AG08395 (cell line): ENCODE data around the gene RHEBL1.

Source experiments
- DNase-seq: peaks from one replicate; pipeline ENCODE4 v3.0.0; 2012; ENCODE audit warnings: mixed read lengths, low spot score

The RHEBL1 gene

GRCh38 chr12:49054524-49054923 is 15.3 kb downstream of the RHEBL1 start:
- DNase-seq = no peak

GRCh38 chr12:49054096-49054495 is 15.7 kb downstream of the RHEBL1 start:
- DNase-seq = no peak

DNA sequence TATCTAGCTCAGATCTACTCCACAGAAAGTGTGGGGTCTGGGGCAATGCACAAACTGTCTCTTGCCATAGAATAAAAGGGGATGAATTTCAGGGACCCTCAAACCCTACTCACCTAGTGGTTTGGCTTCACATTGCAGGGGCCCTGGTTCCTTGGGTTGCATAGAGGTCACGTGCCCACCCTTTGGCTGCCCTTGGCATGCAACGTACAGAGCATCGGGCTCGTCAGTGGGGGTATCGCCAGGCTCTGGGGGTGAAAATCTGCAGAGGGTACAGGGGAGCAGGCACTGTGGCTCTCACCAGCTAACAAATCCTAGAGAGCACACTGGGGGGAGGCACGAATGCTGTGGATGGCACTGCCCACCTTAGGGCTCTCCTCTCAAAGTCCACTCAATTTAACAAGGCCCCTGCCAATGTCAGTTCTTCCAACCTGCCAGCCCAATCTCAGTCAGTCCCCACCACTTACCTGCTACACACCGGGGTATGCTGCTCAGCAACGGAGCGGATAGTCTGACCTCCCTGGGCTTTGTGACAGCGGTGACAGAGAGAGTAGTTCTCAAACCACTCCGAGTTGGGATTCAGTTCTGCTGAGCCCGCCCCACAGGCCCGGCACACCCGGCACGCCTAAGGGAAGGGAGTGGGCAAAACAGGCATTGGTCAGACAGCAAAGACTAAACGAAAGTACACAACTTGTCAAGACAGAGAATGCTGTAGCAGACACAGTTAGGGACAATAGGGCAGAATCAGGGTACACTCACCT is 17.1 kb downstream of the RHEBL1 start:
- DNase-seq = no peak

DNA sequence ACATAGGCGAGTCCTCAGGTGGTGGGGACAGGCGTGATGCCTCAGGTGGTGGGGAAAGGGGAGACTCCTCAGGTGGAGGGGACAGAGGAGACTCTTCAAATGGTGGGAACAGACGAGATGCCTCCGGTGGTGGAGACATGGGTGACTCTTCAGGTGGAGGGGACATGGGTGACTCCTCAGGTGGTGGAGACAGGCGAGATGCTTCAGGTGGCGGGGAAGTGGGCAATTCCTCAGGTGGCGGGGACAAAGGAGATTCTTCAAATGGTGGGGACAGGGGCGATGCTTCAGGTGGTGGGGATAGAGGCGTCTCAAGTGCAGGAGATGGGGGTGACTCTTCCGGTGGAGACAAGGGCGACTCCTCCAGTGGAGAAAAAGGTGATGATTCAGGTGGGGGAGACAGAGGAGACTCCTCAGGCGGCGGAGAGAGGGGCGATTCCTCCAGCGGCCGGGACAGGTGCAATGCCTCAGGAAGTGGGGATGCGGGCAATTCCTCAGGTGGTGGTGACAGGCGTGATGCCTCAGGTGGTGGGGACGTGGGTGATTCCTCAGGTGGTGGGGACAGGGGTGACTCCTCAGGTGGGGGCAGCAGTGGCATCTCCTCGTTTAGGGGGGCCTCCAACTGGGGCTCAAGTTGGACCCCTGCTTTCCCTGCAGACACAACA is 17.9 kb downstream of the RHEBL1 start:
- DNase-seq = no peak

DNA sequence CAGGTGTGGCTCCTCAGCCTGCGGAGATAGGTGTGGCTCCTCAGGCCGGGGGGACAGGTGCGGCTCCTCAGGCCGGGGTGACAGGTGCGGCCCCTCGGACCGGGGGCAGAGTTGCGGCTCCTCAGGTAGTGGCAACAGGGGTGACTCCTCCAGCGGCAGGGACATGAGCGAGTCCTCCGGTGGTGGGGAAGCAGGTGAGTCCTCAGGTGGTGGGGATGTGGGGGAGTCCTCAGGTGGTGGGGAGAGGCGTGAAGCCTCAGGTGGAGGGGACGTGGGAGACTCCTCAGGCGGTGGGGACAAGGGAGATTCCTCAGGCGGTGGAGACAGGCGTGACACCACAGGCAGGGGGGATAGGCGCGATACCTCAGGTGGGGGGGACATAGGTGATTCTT is 18.4 kb downstream of the RHEBL1 start:
- no peak for DNase-seq

- DNase-seq = no peak
Measured at GRCh38 chr12:49050507-49051372, 19.0 kb downstream of the RHEBL1 start.

- DNase-seq = peak; percentile 28
Measured at GRCh38 chr12:49049566-49050224, 20.1 kb downstream of the RHEBL1 start.

DNA sequence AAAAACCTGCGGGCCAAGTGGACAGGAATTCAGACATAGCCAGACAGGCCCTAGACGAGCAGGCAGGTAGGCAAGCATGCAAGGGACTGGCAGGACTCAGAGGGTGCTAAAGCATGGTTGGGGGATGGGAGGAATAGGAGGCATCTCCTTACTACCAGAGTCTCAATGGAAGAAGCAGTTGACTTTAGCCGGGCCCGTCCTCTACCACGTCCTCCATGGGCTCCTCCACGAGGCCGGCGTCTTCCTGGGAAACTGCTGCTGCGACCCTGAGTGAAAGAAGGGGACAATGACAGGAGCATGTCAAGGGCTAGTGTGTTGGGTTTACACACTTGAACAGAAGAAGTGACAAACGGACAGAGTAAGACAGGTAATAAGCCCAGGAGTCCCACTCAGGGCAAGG is 20.8 kb downstream of the RHEBL1 start:
- no peak for DNase-seq

DNA sequence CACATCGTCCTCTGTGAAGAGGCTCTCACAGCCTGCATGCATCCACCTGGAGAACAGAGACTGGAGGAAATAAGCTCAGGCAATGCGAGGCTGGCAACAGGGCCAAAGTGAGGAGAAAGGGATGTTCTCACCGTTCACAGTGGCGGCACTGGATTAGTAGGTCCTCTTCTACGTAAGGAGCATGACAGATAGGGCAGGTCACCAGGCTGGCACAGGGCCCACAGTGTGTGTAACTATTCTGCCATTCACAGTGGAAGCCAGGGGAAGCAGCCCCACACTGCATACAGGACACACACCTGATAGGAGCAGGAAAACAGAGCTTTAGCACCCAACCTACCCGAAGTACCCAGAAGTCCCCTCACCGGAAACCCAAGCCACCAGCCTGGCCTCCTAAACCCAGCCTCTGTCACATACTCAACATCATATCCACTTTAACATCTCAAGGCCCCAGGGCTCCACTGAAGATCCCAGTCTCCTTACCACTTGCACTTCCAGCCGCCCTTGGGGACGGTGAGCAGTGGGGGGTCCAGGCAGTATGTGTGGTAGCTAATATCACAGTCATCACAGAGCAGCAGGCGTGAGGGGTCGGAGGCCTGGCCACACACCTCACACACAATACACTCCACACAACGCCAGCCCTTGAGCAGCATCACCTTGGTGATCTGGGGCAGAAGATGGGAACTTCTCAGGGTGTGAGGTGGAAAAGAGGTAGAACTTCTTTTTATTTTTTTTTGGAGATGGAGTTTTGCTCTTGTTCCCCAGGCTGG is 23.5 kb downstream of the RHEBL1 start:
- DNase-seq = no peak

DNA sequence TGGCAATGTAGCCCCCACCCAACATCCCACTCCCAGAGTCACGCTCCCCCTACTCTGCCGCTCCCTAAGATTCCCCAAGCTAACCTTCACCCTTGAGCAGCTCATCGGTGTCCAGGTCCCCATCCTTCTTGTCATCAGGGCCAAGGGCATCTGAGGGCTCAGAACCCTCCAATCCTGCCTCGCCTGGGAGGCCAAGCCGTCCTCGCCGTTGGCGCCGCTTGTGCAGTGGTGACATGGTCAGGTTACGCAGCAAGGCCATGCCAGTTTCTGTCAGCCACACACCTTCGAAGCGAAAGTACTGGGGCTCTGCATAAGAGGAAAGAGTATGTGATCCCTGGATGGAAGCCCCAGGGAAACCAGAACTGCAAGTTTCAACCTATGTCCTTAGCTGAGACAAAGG is 25.1 kb downstream of the RHEBL1 start:
- DNase-seq = no peak

- DNase-seq = peak; percentile 69
Measured at GRCh38 chr12:49043856-49044258, 25.9 kb downstream of the RHEBL1 start.

DNA sequence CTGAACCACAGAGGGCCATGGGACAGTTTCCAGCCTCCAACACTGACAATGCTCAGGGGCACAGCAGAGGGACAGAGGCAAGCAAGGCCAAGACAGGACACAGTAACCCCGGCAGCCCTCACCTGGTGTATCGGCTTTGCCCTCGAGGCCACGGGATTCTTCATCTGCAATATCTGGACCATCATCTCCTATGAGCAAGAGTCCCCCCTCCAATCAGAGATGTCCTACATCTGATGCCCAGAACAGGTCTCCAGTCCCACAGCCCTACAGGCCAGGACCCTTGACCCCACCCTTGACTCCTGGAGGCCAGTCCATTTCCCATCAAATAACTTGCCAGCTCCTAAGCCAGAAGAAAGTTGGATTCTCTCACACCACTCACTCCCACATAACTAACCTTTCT is 26.5 kb downstream of the RHEBL1 start:
- no peak for DNase-seq

DNA sequence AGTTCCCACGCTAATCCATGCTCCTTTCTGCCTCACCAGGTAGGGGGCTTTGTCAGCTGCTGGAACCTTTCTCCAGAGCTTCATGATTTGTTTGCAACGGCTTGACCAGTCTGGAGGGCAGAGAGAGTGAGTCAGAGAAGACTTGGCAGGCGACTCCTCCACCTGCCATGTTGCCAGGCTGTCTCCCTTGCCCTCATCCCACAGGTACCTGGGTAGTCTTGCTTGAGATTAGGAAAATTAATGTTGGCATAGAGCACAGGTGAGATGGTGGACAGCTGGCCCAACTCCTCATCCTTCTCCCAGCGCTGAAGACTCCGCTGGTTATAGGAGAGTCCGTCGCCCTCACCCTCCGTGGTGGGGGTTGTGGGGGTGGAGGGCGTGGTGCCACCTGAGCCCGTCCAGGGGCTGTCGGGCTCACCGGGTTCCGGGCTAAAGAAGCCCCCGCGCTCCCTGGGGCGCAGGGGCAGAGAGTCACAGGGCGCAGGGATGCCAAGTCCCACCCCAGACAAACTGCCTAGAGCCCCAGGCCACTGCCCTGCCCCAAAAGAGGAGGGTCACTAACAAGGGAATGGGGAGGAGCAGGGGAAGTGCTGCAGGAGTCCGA is 27.8 kb downstream of the RHEBL1 start:
- no peak for DNase-seq

DNA sequence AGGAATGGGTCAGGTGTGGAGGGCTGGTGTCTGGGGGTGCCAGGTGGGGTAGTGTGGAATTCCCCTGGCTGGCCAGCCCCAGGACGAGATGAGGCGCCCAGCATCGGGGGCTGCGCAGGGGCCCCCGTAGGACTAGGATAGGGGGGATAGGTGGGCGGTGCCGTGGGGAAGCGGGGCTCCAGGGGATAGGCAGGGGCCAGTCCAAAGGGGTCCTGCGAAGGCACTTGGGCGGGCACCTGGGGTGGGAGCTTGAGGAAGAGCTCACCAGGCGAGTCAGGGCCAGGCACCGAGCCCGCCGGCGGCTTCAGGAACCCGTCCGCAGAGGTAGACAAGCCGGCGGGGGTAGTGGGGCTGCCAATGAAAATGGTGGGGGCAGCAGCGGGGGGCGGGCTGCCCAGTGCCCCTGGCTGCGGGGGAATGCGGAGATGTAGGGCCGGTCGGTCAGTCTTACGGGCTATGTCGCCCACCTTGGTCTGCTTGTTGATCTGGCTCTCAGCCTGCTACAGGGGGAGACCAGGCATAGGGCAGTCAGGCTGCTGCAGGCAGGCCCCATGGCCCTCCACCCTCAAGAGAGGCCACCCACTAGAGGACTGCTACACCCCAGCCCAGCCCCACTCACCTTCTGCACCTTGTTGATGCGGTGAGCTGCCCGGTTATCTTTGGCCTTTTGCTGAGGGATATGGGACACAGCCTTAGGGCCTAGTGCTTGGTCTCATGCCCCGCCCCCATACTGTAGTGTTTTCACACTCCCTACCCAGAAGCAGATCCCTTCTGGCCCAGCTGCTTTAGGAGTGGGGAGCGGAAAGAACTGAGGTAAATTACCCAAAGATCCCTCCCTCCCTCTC is 28.5 kb downstream of the RHEBL1 start:
- no peak for DNase-seq

- DNase-seq = no peak
Measured at GRCh38 chr12:49040364-49040855, 29.4 kb downstream of the RHEBL1 start.

DNA sequence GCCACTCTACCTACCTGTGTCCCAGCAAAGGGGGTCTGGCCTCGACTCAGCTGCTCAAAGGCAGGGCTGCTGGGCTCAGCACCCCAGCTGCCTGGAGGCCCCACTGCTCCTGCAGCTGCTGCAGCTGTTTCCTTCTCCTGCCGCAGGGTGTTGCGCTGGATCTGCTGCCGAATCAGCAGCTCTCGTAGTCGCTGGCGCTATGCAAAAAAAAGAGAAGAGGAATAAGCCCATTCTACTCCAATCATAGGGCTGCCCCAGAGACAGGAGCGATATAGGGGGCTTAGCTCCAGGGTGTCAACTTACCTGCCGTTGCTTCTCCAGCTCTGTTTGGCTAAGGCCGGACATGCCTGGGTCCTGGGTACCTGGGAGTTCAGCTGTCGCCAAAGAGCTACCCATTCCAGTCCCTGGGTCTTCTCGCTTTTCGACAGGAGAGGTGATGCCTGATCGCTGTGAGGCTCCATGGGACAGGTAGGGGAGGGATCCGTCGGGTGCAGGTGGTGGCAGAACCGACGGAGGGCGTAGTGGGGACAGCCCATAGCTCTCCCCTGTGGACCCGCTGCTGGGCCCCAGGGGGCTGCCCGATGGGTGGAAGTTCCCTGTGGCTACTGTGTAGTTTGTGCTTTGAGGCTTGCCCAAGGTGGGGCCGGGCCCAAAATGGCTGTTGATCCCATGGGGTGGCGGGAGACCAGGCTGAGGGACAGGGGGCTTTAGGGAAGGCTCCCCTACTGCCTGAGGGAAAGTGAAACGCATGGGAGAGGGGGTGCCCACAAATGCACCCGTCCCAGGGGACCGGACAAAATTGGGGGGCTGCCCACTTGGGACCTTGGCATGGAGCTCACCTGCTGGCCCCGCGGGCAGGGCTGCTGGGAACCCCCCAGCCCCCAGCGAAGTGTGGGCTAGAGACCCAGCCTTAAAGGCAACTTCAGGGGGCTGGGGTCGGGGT is 30.1 kb downstream of the RHEBL1 start:
- DNase-seq = no peak

GRCh38 chr12:49038291-49038955 is 31.4 kb downstream of the RHEBL1 start:
- no peak for DNase-seq

DNA sequence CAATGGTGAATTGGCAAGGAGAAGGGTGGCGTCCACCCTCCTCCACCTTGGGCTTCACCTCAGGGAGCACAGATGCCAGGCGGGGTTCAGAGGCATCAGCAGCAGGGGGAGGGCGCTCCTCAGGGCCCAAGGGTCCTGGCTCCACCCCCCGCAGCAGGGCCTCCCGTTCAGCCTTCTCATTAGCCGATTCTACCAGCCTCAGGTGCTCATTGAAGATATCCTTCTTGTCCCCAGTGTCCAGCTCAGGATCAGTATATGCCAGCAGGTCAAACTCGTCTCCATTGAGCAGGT is 31.9 kb downstream of the RHEBL1 start:
- DNase-seq = no peak
